NT2/D1 (cell line): ENCODE measurements around the gene SMIM5.

Source experiments
- DNase-seq: peaks from one replicate; pipeline ENCODE4 v3.0.0-alpha.2; 2011; ENCODE audit warnings: low read depth, low spot score
- H3K27me3 ChIP-seq: 2 replicates; pipeline ENCODE4 v1.6.0; 2011; ENCODE audit warnings: mild to moderate bottlenecking; ENCODE audit not compliant: insufficient read length, insufficient read depth
- H3K36me3 ChIP-seq: 2 replicates; pipeline ENCODE4 v1.6.1; 2011; ENCODE audit warnings: mild to moderate bottlenecking, low read length, mixed read lengths; ENCODE audit not compliant: insufficient read depth, insufficient read length
- H3K4me1 ChIP-seq: 2 replicates; pipeline ENCODE4 v1.5.1; 2011; ENCODE audit not compliant: insufficient read depth, insufficient read length
- H3K4me3 ChIP-seq: 2 replicates; pipeline ENCODE4 v1.5.1; 2011; ENCODE audit warnings: low read depth; ENCODE audit not compliant: insufficient read length
- H3K9ac ChIP-seq: 2 replicates; pipeline ENCODE4 v1.6.0; 2011; ENCODE audit warnings: low read depth; ENCODE audit not compliant: insufficient read length
- H3K9me3 ChIP-seq: 2 replicates; pipeline ENCODE4 v1.5.1; 2011; ENCODE audit warnings: mild to moderate bottlenecking, low read length; ENCODE audit not compliant: insufficient read depth
- SUZ12 ChIP-seq: IDR thresholded peaks from 2 replicates; pipeline ENCODE4 v1.6.1; 2011; ENCODE audit not compliant: insufficient read length, insufficient read depth; ENCODE audit errors: extremely low read depth
- YY1 ChIP-seq: IDR thresholded peaks from 2 replicates; pipeline ENCODE4 v1.6.1; 2011; ENCODE audit not compliant: insufficient read length, insufficient read depth
- ZNF274 ChIP-seq: IDR thresholded peaks from 2 replicates; pipeline ENCODE4 v1.6.1; 2011; ENCODE audit warnings: mild to moderate bottlenecking, low read depth, low read length

The SMIM5 gene

GRCh38 chr17:75639771-75640555 is 6.7 kb downstream of the SMIM5 start:
- no peak for DNase-seq
- Histone ChIP-seq H3K9me3 (no peaks in the 10 kb centered on the region), H3K4me1 (peaks cover 23% of the 10 kb centered on the region), H3K9ac (no peak overlapping the region), H3K27me3 (no peaks in the 10 kb centered on the region), H3K36me3 (peaks cover 74% of the 10 kb centered on the region), H3K4me3 (no peak overlapping the region)
- TF ChIP-seq SUZ12 (no peak), ZNF274 (no peak), YY1 (no peak)

- H3K36me3 ChIP-seq: peaks cover 70% of the 10 kb centered on the region
- no peak overlapping the region for H3K9ac ChIP-seq
- TF ChIP-seq YY1: no peak
- no peak for TF ChIP-seq SUZ12
- no peak for TF ChIP-seq ZNF274
- DNase-seq: no peak
- H3K27me3 ChIP-seq: no peaks in the 10 kb centered on the region
- no peak overlapping the region for H3K4me3 ChIP-seq
- H3K9me3 ChIP-seq: no peaks in the 10 kb centered on the region
- peaks cover 23% of the 10 kb centered on the region for H3K4me1 ChIP-seq
Observed at GRCh38 chr17:75640556-75641119, 7.4 kb downstream of the SMIM5 start.

GRCh38 chr17:75641343-75641742 is 8.1 kb downstream of the SMIM5 start:
- no peaks in the 10 kb centered on the region for H3K9me3 ChIP-seq
- TF ChIP-seq YY1 (no peak), SUZ12 (no peak), ZNF274 (no peak)
- H3K27me3 ChIP-seq: no peaks in the 10 kb centered on the region
- H3K4me1 ChIP-seq: peaks cover 26% of the 10 kb centered on the region
- no peak for DNase-seq
- H3K9ac ChIP-seq: no peak overlapping the region
- no peak overlapping the region for H3K4me3 ChIP-seq
- H3K36me3 ChIP-seq: peaks cover 66% of the 10 kb centered on the region

GRCh38 chr17:75642182-75642783 is 9.0 kb downstream of the SMIM5 start:
- peaks cover 23% of the 10 kb centered on the region for H3K4me1 ChIP-seq
- H3K9ac ChIP-seq: no peak overlapping the region

GRCh38 chr17:75642784-75643642 is 9.8 kb downstream of the SMIM5 start:
- TF ChIP-seq YY1 (no peak), SUZ12 (no peak), ZNF274 (no peak)
- Histone ChIP-seq H3K9ac (peak overlapping the region; percentile 44), H3K27me3 (no peaks in the 10 kb centered on the region), H3K4me3 (no peak overlapping the region), H3K4me1 (peaks cover 23% of the 10 kb centered on the region), H3K36me3 (peaks cover 62% of the 10 kb centered on the region), H3K9me3 (no peaks in the 10 kb centered on the region)
- peak; percentile 42 for DNase-seq

More at GRCh38 chr17:75642182-75642783, 9.0 kb downstream of the SMIM5 start:
- TF ChIP-seq ZNF274 (no peak), SUZ12 (no peak), YY1 (no peak)
- no peak for DNase-seq
- no peaks in the 10 kb centered on the region for H3K9me3 ChIP-seq
- peaks cover 65% of the 10 kb centered on the region for H3K36me3 ChIP-seq
- H3K27me3 ChIP-seq: no peaks in the 10 kb centered on the region
- no peak overlapping the region for H3K4me3 ChIP-seq

GRCh38 chr17:75643643-75644017 is 10.4 kb downstream of the SMIM5 start:
- H3K4me1 ChIP-seq: peaks cover 23% of the 10 kb centered on the region
- peak overlapping the region; percentile 44 for H3K9ac ChIP-seq
- DNase-seq: no peak
- H3K27me3 ChIP-seq: no peaks in the 10 kb centered on the region
- H3K4me3 ChIP-seq: no peak overlapping the region
- peaks cover 63% of the 10 kb centered on the region for H3K36me3 ChIP-seq
- TF ChIP-seq YY1 (no peak), SUZ12 (no peak), ZNF274 (no peak)
- no peaks in the 10 kb centered on the region for H3K9me3 ChIP-seq

GRCh38 chr17:75645501-75645888 is 12.3 kb downstream of the SMIM5 start:
- Histone ChIP-seq H3K9me3 (no peaks in the 10 kb centered on the region), H3K27me3 (no peaks in the 10 kb centered on the region), H3K9ac (no peak overlapping the region), H3K4me3 (no peak overlapping the region), H3K36me3 (peaks cover 64% of the 10 kb centered on the region), H3K4me1 (peaks cover 23% of the 10 kb centered on the region)
- DNase-seq: no peak
- TF ChIP-seq SUZ12: no peak
- TF ChIP-seq YY1: no peak
